GM18868 (cell line): ENCODE measurements around the gene ELOB.
A peak's percentile ranks its signal among the peaks of the same experiment; 100 is the strongest.

Experiments used
- ATAC-seq: cut with Tn5 transposase; IDR thresholded peaks from one replicate; pipeline ENCODE4 v1.9.1; 2021; ENCODE audit warnings: mild to moderate bottlenecking, moderate library complexity; ENCODE audit not compliant: unreplicated experiment

The ELOB gene

DNA sequence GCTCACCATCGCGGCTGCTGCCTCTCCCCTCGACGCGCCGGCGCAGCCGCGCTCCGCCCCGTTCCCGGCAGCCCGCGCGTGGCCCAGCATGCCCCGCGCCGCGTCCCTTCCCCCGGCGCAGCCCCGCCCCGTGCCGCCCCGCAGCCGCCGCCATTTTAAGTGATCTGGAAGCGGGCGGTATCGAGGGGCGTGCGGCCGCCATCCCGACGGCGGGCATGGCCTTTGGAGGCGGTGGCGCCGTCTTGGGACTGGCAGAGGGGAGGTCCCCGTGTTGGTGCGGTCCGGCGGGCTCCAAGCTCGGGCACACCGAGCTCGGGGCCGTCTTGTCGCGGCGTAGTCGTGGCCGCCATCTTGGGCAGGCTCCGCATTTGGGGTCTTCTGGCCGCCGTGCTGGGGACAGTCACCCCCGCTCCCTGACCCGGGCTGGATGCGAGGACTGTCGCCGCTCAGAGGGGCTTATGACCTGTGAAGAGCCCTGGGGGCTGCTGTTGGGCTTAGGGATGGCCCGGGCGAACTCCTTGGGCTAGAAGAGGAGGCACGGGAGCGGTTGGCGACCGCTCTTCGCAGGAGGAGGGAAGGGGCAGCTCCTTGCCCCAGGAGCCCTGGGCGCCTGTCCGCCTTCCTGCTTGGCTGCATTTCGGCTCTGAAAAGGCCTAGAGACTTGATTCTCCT is at the start of gene ELOB:
ELOB (minus strand) TSS at position 50 of the 672 bp plus-strand sequence; CDS start at position 9, 41 bp downstream.
- ATAC-seq, result peak; percentile 82

DNA sequence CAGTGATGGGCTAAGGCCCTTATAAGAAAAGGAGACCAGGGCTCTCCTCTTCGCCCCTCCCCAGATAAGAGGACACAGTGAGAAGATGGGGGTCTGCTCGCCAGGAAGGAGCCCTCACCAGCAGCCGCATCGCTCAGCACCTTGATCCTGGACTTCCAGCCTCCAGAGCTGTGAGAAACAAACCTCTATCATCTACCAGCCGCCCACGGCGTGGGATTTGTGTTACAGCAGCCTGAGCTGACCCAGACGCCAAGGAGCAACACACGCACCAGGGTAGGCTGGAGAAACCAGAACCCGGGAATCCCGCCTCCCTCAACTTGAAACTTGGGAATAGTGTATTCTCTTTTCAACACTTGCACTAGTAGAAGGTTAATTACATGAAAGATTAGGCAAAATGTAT is 48.8 kb upstream of the ELOB start:
- no peak for ATAC-seq

DNA sequence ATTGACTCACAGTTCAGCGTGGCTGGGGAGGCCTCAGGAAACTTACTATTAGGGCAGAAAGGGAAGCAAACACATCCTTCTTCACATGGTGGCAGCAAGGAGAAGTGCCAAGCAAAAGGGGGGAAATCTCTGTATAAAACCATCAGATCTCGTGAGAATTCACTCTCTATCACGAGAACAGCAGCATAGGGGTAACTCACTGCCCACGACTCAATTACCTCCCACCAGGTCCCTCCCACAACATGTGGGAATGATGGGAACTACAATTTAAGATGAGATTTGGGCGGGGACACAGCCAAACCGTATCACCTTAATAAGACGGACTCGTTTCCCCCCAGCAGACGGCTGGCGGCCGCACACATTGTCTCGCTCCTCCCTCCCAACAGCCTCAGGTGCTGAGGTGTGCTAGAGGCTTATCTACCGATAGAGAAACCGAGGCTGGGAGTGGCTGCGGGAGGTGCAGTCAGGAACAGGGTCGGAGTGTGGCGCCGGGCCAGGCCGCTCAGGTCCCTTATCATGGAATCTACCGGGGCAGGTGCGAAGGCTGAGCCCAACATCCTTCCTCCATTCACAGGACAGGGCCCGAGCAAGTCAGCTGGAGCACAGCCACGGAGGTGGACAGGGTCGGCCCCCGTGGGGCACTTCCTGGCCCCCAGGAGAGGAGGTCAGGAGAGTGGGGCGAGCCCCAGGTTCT is 48.1 kb upstream of the ELOB start:
- no peak for ATAC-seq

DNA sequence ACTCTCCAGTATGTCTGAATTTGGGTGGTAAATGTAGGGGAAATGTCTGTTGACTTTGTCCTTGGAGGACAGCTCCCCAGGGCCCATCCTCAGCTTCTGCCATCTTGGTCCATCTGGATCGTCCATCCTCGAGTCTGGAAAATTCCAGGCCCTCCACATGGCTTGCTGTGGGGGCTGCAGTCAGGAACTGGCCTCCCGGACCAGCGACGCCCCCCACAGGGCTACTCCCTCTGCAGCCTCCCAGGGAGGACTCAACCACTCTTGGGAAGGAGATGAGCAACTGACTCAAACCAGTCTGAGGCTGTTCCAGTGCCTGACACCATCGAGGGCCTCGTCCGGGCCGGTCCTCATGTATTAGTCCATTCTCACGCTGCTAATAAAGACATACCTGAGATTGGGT is 47.5 kb upstream of the ELOB start:
- no peak for ATAC-seq

DNA sequence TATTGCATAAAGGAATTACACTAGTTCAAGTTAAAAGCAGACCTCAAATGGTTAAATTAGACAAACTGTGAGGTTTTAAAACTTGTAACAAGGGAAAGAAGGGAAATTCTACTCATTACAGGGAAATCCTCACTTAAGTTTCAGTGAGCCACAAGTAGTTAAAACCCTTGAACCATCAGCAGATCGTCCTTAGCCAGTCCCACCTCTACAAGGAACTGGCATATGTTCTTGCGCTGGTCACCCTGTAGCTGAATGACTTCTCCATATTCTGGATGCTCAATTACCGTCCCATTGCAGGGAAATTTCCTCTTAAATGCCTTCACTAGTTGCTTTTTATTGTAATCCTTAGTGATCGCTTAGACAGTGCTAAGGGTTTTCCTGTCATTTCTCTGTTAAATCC is 45.4 kb upstream of the ELOB start:
- ATAC-seq, result no peak

DNA sequence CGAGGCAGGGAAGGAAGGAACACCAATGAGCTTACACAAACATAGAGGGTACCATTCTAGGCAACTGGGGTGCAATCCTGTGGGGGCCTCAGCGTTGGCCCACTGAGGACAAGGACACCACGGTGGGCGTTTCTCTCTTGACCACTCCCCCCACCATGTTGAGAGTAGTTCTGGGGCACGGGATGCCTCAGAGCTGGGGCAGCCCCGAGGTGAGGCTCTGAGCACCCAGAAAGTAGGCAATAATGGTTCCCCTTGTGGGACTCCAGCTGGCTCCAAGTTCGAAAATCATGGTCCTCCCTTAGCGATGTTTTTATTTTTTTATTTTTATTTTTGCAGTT is 45.0 kb upstream of the ELOB start:
- ATAC-seq, result no peak

DNA sequence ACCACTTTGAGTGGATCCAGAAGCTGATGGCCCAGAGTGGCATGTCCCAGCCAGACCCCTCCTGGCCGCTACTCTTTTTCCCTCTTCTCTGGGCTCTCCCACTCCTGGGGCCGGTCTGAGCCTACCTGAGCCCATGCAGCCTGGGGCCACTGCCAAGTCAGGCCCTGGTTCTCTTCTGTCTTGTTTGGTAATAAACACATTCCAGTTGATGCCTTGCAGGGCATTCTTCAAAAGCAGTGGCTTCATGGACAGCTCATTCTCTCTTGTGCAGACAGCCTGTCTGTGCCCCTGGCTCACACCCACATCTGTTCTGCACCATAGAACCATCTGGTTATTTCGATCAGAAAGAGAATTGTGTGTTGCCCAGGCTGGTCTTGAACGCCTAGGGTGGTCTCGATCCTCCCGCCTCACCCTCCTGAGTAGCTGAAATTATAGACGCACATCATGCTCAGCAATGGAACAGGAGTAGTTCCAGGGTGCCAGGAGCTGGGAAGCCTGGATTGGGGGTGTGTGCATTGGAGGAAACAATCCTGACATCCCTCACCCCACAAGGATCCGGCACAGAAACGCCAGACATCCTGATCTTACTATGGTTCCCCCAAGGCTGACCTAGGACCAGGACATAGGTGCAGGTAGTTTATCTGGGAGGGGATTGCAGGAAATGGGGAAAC is 44.5 kb upstream of the ELOB start:
- ATAC-seq, result no peak

DNA sequence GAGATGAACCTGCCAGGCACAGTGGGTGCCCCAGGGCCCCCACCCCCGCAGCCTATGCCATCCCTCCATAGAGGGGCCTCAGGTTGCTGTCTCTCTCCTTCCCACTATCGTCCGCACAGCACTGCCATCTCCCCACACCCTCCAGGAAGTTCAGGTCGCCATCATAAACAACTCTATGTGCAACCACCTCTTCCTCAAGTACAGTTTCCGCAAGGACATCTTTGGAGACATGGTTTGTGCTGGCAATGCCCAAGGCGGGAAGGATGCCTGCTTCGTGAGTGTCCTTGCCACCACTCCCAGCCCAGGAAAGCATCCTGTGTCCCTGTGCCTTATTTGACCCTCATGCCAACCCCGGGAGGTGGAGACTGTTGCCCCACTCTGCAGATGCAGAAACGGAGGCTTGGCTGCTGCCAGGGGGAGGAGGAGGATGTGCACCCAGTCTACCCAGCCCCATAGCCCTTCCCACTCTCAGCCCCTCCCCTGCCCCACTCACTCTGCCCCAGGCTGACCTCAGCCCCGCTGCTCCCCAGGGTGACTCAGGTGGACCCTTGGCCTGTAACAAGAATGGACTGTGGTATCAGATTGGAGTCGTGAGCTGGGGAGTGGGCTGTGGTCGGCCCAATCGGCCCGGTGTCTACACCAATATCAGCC is 43.9 kb upstream of the ELOB start:
- no peak for ATAC-seq

DNA sequence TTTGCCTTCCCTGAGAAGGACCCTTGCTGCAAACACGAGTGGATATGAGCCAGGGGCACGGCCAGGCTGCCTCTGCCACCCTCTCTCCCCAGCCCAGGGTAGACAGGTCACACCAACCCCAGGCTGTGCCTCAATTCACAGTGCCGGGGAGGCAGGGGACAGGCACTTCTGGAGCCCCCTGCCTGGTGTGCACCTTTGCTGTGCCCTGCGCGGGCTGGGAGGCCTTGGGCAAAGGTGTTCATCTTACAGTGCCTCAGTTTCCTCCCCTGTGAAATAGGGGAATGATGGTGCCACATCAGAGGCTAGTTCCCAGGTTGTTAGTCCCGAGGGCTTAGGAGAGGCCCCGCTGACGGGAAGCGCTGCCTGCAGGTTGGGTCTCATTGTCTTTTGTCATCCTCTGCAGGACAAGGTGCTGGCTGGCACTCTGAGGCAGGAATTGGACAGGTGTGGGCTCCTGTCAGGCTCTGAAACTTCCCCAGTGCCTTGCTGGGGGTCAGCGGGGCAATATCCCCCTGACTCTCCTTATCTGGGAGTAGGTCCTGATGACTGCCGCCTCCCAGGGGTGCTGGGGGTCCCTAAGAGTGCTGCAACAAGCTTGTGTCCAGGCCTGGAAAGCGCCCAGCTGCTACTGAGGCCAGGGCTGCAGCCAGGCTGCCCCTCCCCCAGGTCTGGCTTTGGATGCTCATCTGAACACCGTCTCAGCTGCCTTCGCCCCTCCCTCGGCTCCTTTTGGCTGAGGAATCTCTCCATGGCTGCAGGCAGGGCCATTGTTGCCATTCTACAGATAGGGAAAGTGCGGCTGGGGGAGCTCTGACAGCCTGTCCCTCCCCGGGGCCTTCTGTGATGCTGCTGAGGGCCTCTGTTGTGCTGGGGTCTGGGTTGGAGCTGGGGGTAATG is 43.1 kb upstream of the ELOB start:
- no peak for ATAC-seq

DNA sequence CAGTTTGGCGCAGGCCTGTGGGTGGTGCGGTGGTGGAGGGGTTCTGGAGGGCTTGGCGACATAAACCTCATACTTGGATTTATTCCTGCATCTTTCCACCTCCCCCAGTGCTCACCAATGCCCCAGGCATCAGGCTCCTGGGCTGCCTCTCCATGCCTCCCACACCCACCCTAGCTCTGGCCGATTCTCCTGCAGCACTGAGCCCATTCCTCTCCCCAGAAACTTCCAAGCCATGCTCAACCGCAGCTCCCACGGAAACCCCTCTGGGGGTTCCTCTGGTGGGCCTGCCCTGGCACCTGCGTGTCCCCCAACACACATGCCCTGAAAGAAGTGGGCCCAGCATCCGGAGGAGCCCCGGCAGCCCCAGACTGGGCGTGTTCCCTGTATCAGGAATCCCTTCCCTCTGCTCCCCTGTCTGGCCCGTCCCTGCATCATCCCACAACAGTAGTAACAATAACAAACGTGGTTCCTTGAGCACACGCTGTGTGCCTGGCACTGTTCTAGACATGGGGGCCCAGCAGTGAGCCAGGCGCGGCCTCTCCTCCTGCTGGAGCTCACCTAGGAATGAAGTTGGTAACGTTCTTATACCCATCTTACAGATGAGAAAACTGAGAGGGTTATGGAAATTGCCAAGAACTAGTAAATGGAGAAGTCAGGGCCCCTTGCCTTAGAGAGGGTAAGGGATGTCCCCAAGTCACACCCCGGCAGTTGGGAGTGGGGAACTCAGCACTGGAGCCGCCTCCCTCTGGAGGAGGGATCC is 42.3 kb upstream of the ELOB start:
- no peak for ATAC-seq

DNA sequence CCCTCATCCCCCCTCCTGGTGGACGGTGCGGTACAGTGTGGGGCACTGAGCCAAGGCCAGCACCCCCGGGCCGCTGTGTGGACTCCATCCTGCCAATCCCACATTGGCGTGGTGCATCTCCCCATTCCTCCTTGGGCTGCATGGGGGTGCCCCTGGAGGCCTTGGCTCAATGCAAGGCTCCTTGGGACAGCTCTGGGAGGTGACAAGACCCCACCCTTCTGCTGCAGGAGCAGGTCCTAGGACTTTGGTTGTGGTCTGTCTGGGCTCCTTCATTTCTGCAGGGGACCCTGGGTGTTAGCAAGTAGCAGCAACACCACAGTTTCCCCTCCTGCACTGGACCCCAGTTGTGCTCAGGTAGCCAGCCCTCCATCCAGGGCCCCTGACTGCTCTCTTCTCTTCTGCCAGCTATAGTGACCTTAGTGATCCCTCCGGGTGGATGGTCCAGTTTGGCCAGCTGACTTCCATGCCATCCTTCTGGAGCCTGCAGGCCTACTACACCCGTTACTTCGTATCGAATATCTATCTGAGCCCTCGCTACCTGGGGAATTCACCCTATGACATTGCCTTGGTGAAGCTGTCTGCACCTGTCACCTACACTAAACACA is 41.3 kb upstream of the ELOB start:
- no peak for ATAC-seq

DNA sequence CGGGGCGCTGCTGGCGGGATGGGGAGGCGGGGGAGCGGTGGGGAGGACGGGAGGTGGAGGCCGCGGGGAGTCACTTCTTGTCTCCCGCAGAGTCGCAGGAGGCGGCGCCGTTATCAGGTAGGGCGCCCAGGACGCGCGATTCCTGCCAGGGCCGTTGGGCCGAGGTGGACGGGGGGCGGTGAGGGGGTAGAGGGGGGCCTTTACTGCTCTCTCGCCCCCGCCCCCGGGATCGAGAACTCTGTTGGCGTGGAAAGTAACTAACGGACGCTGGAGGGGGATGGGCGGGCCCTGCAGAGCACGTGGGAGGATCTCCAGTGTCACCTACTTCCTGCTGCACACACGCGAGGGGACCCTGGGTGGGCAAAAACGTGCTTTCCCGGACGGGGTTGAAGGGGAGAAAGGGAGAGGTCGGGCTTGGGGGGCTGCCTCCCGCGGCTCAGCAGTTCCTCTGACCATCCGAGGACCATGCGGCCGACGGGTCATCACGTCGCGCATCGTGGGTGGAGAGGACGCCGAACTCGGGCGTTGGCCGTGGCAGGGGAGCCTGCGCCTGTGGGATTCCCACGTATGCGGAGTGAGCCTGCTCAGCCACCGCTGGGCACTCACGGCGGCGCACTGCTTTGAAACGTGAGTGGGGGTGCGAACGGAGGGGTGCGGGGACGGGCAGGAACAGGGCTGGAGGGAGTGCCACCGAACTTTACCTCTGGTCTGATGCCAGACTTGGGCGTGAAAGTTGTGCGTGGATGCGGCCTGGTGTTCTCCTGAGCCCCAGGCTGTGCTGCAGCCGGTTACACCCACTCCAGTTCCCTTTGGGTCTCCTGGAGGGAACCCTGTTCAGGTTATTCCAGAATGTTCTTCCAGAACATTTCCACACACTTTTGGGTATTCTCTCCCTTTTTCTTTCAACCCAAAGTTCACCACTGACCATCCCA is 40.5 kb upstream of the ELOB start:
- ATAC-seq, result no peak

DNA sequence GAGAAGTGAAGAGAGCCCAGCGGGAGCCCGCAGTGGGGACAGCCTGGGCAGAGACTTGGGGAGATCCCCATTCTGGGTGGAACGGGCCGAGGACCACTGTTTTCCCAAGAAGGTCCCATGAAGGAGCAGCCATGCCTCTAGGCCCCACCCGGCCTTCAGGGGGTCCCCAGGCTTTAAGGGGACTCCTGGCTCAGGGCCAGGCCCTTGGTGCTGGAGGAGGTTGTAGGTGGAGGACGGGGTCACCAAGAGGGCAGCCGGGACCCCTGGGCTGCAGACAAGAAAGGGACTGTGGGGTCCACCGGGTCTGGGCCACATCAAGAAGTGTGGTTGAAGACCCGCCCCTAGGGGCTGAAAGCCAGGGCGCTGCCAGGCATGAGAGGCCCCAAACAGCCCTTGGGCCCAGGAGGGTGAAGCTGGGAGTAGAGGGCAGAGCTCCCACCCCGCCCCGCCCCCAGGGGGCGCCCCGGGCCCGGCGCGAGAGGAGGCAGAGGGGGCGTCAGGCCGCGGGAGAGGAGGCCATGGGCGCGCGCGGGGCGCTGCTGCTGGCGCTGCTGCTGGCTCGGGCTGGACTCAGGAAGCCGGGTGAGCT is 39.8 kb upstream of the ELOB start, which contains the start of gene PRSS21:
PRSS21 (plus strand) TSS at position 487 of the 589 bp plus-strand sequence; CDS start at position 519, 32 bp downstream.
- no peak for ATAC-seq

DNA sequence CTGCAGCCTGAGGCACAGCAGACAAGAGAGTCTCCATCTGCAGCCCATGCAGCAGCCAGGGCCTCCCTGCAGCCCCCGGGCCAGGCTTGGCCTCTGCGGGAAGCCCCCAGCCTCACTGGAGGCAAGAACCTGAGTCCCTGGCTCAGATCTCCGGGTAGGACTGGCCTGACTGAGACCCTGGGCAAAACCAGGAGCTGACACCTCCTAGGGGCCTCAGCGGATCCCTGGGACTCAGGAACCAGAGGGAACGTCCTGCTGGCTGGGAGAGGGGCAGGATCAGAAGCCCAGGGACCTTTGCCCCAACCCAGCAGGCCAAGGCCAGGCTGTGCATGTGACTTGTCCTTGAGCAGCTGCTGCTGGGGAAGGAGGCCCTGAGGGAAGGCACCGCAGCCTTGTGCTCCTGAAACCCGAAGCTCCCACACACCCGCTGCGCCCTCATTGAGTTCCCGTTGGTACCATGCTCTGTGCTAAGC is 38.3 kb upstream of the ELOB start:
- ATAC-seq, result no peak

DNA sequence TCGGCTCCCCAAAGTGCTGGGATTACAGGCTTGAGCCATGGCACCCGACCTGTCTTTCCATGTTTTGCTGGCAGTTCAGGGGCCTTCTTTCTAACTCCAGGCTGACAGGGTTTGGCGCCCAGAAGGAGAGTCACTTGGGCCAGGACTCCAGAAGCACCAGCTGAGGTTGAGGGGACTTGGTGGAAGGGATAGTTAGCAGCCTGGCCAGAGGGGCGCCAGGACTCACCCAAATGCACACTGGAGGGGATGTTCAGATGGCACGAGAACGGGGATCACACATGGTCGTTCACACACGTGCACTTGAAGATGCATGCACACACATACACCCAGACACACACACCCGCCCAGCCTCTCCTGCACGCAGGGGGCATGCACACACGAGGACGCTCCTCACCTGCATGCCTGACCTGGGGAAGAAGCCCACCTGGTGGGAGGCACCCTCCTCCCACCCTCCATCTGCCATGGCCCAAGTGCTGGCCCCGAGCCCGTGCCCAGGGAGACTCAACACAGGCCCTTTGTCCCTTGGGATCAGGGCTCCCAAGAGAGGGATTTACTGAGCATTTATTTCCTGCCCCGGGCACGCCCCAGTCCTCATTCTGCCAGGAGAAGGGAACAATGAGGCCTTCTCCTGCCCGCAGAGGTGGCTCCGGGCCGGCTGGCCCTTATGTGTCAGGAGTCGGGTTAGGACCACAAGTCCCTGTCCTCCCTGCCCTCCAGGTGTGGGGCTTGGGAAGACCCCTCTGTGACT is 37.6 kb upstream of the ELOB start:
- ATAC-seq, result no peak

DNA sequence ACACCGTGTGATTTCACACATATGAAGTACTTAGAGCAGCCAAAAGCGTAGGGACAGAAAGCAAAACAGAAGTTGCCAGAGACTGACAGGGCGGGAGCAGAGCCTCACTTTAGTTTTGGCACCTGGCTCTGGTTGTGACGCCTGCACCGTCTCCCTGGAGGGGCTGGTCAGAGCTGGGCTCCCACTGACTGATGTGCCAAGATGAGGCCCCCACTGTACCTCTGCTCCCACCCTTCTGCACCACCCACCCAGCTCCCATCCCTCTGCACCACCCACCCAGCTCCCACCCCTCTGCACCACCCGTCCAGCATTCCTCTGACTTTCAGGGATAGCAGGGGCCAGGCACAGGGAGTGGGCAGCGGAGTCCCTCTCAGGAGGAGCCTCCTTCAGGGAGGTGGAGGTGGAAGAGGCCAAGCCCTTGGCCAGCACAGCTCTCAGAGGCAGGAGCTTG is 36.7 kb upstream of the ELOB start:
- ATAC-seq, result no peak
